GM18511 (cell line): ENCODE data around the gene CARMIL3.
"Not testable (repeated sequence)": the region's sequence is repeated elsewhere in the genome, so short reads cannot be mapped to it uniquely, and the experiment has no call there.

Source experiments
- ATAC-seq: cut with Tn5 transposase; IDR thresholded peaks from one replicate; pipeline ENCODE4 v1.9.1; 2021; ENCODE audit warnings: mild to moderate bottlenecking, moderate library complexity; ENCODE audit not compliant: unreplicated experiment

The CARMIL3 gene, protein sequence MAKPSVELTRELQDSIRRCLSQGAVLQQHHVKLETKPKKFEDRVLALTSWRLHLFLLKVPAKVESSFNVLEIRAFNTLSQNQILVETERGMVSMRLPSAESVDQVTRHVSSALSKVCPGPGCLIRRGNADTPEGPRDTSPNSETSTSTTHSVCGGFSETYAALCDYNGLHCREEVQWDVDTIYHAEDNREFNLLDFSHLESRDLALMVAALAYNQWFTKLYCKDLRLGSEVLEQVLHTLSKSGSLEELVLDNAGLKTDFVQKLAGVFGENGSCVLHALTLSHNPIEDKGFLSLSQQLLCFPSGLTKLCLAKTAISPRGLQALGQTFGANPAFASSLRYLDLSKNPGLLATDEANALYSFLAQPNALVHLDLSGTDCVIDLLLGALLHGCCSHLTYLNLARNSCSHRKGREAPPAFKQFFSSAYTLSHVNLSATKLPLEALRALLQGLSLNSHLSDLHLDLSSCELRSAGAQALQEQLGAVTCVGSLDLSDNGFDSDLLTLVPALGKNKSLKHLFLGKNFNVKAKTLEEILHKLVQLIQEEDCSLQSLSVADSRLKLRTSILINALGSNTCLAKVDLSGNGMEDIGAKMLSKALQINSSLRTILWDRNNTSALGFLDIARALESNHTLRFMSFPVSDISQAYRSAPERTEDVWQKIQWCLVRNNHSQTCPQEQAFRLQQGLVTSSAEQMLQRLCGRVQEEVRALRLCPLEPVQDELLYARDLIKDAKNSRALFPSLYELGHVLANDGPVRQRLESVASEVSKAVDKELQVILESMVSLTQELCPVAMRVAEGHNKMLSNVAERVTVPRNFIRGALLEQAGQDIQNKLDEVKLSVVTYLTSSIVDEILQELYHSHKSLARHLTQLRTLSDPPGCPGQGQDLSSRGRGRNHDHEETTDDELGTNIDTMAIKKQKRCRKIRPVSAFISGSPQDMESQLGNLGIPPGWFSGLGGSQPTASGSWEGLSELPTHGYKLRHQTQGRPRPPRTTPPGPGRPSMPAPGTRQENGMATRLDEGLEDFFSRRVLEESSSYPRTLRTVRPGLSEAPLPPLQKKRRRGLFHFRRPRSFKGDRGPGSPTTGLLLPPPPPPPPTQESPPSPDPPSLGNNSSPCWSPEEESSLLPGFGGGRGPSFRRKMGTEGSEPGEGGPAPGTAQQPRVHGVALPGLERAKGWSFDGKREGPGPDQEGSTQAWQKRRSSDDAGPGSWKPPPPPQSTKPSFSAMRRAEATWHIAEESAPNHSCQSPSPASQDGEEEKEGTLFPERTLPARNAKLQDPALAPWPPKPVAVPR (N-terminal part only)

DNA sequence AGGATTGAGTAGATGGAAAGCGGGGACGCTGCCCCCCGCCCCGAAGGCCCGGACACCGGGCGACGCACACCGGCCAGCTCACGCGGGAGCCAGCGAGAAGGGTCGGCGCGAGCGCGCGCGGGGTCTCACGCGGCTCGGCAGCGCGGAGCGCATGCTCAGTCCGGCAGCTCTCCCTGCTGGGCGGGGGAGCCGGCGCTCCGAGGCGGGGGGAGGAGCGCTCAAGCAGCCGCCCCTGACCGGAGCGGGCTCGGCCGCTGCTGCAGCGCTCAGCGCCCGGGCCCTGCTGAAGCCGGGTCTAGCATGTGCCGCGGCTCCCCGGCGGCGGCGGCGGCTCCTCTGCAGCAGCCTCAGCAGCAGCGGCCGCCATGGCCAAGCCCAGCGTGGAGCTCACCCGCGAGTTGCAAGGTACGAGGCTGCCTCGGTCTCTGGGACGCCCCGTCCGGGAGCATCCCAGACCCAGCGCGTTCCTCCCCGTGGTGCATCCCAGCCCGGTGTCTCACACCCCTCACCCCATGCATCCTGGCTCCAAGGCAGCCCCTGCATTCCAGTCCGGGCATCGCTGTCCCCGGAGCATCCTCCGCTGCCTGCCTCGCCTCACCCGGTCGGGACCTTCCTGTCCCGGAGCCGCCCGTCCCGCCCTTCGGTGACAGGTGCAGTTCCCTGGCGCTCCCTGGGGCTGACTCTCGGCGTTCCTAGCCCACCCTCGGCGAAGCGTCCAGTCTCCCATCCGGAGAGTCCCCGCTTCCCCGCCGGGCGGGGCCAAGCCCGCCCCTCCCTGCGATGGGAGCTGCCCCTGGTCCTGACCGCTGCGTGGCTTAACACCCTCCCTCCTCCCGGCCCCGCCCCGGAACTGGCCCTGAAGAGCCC, at the start of gene CARMIL3:
Gene CARMIL3, plus strand, starts transcription at position 221 of the 867 bp plus-strand sequence. Its CDS starts 145 bp downstream, at position 366.
- ATAC-seq = peak; percentile 78

DNA sequence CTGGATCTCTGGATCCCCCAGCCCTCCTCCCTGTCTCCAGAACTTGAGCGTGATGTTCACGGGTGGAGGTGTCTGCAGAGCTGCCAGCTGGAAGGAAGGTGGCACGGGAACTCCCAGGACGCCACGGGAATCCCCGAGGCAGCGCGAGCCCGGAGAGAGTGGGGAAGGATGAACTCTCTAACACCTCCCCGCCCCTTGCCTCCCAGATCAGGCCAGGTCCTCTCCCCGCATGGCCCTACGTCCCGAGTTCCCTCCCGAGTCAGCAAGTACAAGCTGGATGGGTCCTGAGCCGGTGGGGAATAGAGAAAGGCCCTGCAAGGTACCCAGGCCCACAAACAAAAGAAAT, 45.4 kb upstream of the CARMIL3 start:
- peak; percentile 45 for ATAC-seq

DNA sequence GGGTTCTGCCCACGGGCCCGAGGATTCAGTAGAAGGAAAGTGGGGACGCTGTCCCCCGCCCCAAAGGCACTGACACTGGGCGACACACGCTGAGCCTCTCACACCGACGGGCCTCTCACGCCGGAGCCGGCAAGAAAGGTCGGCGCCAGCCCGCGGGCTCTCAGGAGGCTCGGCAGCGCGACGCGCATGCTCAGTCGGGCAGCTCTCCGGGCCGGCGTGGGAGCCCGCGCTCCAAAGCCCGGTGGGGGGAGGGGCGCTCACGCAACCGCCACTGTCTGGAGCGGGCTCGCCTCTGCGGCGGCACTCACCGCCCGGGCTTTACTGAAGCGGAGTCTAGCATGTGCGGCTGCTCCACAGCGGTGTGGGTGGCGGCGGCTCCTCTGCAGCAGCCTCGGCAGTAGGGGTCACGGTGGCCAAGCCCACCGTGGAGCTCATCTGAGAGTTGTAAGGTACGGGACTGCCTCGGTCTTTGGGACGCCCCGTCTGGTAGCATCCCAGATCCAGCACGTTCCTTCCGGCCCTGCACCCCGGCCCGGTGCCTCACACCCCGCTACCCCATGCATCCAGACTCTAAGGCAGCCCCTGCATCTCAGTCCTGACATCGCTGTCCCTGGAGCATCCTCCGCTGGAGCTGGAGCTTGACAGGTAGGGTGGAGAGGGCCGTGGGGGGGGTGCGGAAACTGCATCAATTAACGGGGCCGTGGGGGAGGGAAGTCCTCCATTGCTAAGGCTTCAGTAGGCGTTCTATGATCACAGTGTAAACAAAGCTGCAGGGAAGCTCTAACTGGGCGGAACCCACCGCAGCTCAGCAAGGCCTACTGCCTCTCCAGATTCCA, 44.8 kb upstream of the CARMIL3 start:
- peak; percentile 91 for ATAC-seq

DNA sequence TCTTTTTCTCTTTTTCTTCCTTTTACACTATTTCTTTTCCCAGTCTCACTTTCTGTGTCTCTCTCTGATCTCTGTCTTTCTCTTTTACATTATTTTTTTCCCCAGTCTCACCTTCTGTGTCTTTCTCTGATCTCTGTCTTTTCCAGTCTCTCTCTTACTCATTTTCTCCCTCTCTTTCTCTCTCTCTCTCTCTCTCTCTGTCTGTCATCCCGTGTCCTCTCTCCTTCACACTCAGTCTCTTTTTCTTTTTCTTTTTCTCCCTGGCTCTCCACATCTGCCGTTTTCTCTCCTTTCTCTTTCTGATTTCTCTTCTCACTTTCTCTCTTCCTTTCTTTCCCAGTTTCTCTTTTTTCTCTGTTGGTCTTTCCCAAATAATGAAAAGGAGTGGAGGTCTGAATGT, 40.8 kb upstream of the CARMIL3 start:
- no peak for ATAC-seq

DNA sequence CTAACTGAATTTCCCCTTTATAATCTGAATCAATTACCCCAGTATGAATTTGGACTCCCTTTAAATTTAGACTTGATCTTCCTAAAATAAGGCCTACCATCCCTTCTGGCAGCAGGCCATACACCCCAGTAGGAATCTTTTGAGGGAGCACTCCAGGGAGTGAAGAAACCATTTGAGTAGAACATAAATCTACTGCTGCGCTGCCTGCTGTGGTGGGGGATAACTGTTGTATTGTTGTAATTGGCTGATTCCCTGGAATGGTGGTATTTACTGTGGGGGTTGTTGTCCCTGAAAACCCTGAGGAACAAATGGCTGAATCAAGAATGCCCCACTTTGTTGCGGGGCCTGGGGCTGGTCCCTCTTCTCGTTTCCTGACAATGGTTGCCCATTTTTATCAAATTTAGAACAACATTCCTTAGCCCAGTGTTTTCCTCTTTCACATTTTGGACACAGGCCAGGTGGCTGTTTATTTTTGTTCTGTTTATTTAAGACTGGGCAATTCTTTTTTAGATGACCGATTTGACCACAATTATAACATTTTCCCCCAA, 39.0 kb upstream of the CARMIL3 start:
- not testable (repeated sequence) for ATAC-seq

DNA sequence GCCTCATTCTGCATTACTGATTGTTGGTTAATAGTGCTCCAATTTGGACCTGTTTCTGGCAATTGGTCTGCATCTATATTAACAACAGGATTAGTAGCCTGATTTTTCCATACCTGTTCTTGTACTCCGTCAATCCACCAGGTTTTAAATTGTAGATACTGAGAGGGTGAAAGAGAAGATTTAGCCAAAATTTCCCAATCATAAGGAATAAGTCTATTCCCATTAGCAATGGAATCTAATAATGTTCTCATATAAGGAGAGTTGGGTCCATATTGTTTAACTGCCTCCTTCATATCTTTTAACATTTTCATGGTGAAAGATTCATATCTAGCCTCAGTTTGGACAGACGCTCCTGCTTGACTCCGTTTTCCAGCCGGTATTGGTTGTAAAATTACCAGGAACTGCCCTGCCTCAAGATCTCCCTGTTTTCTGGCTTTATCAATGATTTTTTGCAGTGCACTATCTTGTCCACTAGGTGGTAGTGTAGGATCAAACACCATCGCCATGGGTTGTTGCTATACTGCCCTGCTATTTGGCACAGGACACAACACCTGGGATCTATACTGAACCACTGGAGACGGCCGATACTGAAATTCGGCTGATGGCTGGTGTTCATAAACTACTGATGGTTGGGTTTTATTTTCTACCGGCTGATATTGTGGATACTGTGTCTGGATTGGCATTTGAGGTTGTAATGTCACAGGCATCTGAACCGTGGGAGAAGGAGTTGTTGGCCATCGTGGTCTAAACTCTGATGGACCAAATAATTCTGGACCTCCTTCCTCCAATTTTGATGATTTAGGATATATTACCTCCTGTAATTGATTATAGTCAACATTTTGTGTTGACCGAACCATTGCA, 37.9 kb upstream of the CARMIL3 start:
- no peak for ATAC-seq

DNA sequence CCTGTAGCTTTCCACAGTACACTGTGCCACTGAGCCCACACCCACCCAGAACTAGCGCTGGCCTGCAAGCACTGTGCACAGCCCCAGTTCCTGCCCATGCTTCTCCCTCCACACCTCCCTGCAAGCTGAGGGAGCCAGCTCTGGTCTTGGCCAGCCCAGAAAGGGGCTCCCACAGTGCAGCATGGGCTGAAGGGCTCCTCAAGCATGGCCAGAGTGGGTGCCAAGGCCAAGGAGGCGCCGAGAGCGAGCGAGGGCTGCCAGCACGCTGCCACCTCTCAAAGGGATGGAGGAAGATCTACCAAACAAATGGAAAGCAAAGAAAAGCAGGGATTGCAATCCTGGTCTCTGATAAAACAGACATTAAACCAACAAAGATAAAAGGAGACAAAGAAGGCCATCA, 36.1 kb upstream of the CARMIL3 start:
- ATAC-seq = not testable (repeated sequence)

DNA sequence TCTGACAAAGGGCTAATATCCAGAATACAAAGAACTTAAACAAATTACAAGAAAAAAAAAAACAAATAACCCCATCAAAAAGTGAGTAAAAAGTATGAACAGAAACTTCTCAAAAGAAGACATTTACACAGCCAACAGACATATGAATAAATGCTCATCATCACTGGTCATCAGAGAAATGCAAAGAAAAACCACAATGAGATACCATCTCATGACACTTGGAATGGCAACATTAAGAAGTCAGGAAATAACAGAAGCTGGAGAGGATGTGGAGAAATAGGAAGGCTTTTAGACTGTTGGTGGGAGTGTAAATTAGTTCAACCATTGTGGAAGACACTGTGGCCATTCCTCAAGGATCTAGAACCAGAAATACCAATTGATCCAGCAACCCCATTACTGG, 32.8 kb upstream of the CARMIL3 start:
- ATAC-seq = not testable (repeated sequence)

DNA sequence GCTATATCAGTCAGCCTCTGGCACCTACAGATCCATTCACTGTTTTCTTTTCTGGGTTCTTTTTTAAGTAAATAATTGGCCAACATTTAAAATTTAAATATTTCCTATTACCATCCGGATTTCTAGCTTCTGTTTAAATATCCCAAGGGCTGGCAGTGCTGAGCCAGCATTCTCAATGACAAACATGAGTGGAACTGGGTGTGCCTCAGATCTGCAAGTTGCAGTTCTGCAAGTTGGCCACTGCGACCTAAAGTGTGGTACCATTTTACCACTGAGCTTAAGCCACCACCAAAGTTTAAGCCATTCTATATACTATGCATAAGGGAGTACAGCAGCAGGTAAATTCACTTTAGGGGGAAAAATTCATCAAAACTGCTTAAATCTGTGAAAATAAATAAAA, 31.9 kb upstream of the CARMIL3 start:
- not testable (repeated sequence) for ATAC-seq

DNA sequence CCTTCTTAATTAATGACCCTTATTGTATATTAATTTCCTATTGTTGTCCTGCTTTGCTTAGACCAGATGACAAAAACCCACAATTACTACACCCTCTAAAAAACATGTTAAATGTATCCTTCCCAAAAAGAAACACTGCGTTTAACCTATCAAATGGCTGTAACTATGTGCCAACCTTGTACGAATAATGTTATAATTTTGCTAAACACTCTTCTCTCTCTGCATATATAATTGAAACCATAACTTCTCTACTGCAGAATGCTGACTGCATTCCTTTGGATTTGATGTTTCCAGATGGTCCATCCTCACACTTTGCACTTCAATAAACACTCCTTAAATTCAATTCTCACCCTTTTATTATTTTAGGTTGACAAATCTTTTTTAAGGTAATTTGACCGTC, 31.3 kb upstream of the CARMIL3 start:
- ATAC-seq = not testable (repeated sequence)

DNA sequence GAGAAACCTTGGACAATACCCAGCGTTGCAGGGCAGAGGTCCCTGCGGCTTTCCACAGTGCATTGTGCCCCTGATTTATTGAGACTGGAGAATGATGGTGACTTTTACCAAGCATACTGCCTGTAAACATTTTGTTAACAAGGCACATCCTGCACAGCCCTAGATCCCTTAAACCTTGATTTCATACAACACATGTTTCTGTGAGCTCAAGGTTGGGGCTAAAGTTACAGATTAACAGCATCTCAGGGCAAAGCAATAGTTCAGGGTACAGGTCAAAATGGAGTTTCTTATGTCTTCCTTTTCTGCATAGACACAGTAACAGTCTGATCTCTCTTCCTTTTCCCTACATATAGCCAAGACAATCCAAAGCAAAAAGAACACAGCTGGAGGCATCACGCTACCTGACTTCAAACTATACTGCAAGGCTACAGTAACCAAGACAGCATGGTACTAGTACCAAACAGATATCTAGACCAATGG, 26.8 kb upstream of the CARMIL3 start:
- not testable (repeated sequence) for ATAC-seq

DNA sequence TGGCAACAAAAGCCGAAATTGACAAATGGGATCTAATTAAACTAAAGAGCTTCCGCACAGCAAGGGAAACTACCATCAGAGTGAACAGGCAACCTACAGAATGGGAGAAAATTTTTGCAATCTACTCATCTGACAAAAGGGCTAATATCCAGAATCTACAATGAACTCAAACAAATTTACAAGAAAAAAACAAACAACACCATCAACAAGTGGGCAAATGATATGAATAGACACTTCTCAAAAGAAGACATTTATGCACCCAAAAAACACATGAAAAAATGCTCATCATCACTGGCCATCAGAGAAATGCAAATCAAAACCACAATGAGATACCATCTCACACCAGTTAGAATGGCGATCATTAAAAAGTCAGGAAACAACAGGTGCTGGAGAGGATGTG, 22.1 kb upstream of the CARMIL3 start:
- ATAC-seq = not testable (repeated sequence)

DNA sequence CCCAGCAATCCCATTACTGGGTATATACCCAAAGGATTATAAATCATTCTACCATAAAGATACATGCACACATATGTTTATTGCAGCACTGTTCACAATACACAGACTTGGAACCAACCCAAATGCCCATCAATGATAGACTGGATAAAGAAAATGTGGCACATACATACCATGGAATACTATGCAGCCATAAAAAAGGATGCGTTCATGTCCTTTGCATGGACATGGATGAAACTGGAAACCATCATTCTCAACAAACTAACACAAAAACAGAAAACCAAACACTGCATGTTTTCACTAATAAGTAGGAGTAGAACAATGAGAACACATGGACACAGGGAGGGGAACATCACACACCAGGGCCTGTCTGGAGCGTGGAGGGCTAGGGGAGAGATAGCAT, 20.5 kb upstream of the CARMIL3 start:
- ATAC-seq = not testable (repeated sequence)

DNA sequence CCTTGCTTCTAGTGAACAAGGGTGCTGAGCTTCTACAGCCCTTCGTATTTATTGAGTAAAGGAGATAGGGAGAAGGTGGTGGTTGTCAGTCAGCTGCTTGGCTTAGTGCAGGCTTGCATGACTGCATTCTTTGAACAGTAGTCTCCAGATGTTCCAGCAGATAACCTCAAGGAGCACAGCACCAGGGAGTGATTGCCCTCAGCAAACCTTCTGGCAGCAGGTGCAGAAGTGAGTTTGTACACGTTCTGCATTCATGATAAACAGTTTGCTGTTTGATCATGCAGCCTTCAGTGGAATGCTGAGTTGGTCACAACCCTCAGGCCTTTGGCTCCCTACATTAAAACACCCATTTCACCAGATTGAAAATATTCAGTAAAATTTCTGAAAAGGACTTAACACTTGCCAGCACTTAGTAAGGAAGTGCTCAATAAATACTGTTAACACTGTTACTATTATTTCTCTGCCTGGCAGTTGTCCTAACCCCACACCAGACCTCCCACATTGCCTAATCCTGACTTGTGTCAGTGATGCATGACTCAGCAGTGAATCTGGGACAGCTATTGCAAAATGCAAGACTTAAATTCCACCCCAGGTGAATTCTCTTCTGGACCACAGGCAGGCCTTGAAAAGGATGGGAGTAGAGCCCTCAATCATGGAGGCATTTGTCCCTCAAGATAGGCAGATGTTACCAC, 18.9 kb upstream of the CARMIL3 start:
- ATAC-seq = no peak

DNA sequence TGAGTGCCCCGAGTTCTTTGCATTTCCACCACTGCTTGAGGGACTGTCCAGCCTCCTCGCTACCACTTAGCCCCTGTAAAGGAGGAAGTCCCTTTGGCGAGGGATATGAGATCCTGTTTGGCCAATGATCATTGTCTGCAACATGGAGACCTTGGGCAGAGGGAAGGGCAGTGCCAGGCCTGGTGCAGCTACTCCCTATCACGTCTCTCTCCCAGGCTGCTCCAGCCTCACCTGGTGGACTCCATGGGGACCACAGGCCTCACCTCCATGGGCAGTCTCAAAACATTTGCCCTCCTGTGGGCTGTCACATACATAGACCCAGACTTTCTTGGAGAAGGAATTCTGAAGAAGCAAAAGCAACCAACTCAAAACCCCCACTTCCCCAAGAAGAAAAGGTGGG, 16.0 kb upstream of the CARMIL3 start:
- peak; percentile 16 for ATAC-seq

DNA sequence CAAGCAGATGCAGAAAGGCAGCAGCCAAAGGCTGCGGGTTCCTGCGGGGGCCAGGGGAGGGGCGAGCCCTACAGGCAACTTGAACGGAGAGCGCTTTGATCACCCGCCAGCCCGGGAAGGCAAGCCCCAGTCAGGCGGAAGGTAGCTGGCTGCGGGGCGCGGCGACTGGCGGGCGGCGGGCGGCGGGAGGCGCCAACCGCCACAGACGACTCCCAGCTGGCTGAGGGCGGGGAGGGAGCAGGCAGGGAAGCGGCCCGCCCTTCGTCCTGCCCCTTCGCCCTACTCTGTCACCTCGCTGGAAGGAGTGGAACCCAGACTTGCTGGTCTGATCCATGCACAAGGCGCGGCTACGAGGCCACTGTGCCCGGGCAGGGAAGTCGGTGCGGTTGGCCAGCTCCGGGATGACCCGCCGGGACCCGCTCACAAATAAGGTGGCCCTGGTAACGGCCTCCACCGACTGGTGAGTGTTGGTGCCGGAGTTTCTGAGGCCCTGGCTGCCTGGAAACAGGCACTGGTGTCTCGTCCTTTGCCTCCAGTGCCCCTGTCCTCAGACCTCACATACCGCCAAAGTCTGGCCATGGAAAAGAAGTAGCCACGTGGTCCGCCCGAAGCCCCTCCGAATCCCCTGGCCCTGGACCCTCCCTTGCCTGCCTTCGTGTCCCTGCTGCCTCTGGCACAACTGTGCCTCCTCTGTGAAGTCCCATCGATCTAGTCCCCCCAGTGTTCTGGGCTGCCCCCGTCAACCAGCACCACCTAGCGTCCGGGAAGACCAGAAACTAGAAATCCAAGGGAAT, 15.4 kb upstream of the CARMIL3 start:
- ATAC-seq = peak; percentile 78
